GM19238 (cell line): Measurements from ENCODE around the gene HOXB1.
"Not testable (repeated sequence)": the region's sequence is repeated elsewhere in the genome, so short reads cannot be mapped to it uniquely, and the experiment has no call there.

Experiments used
- DNase-seq: peaks from one replicate; pipeline ENCODE4 v3.0.0; 2011; ENCODE audit warnings: low spot score; ENCODE audit not compliant: insufficient read length

Gene HOXB1

DNA sequence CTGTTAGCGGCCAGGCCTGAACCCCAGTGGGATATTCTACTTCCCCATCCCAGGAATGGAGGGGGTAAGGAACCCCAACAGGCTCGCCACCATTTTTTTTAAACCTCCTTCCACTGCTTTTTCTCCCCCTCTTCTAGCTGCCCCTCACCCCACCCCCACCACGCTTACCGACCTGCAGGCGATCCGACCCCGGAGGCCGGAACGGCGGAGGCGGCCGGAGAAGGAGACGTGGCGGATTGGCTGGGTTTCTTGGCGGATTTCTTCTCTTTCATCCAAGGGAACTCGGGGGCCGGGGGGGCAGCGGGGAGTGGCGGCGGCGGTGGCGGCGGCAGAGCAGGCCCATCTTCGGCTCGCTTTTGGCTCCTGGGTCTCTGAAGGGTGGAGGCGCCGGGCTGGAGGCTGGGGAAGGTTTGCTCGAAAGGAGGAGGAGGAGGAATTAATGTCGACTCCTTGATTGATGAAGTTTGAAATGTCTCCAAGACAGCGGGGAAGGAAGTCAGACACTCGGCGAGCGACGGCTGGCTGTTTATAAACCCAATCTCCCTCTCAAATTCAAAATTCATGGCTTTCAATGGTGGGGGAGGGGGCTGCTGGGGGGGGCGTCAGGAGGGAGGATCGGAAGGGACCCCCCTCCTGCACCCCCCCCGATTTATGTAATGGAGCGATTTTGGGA is 13.7 kb upstream of the HOXB1 start:
- DNase-seq: peak; percentile 51

DNA sequence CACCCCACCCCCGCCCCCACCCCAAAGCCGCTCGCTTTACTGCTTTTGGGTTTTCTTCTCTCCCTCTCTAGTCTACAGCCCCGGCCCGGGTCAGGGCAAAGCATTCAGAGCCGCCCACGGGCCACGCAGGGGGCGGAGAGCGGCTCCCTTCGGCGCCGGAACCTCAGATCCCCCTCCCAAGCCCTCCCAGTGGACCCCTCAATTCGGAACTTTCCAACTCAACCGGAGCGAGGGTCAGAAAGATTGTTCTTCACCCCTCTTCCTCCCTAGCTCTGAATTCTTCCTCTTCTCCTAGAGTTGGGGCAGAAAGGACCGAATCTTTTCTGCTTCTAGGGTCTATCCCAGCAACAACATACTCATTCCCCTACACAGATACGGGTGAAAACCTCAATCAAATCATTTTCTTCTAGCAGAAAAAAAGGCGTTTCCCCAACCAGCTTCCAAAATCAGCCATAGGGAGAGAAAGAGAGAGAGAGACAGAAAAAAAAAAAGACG is 13.1 kb upstream of the HOXB1 start:
- DNase-seq: peak; percentile 56

DNA sequence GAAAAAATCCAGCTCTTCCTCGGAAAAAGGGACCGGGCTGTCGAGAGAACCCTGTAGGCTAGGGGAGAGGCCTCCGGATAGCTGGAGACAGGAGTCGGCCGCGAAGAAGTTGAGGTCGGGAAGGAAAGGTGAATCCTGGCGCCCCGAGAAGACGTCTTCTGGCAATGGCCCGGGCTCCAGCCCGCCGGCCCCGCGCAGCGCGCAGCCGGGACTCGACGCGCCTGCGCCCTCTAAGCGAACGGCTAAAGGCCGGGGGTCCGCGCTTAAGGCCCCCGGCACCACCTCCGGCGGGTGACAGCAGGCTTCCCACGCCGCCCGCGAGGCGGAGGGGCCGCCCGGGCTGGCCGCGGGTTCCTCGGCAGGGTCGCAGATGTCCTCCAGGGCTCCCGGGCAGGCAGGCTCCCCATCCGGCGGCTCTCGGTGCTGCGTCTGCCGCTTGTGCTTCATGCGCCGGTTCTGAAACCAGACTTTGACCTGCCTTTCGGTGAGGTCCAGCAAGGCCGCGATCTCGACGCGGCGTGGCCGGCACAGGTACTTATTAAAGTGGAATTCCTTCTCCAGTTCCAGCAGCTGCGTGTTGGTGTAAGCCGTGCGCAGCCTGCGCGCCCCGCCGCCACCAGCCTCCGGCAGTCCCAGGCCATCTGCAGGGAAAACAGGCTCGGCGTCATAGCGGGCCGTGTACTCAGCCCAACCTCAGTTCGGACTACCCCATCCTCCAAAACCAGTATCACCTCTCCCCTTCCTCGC is 12.5 kb upstream of the HOXB1 start:
- DNase-seq: peak; percentile 71

DNA sequence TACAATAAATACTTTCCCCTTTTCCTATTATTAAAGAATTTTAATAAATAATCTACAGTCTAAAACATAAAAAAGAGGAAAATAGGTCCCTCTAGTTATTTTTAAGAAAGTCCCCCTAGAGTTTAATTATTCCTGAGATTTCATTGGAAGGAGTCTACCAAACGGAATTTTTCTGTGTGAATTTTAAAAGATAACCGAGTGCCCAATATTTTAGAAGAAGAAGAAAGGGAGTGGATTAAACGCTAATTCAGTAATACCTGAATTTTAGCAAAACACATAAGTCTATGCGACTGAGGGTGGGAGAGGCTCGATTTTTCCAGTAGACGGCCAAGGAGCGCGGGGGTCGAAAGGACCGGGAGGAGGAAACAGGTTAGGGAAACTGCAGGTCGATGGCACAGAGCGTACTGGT is 11.9 kb upstream of the HOXB1 start:
- DNase-seq: no peak

DNA sequence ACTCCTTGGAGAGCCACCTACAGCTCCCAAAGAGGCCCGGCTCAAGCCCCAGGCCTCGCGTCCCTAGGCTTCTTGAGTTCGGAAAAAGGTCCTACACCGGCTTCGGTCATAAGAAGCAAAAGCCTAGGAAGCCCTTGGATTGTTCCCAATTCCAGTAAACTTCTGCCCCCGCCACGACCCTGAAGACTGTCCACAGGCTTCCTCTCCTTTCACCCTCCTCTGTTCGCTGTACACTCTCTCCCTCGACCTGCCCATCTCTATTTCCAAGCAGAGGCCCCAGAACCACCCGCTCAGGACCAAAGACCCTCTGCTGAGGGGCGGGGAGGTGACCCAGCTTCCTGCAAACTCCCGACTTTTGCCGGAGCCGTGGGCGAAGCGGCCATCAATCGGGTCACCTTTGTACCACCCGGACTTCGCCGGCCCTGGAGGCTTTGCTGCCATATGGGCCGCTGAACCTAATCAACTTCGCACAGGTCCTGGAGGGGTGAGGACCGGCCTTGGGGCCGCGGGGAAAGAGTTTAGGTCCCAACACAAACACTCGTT is 11.4 kb upstream of the HOXB1 start:
- no peak for DNase-seq

DNA sequence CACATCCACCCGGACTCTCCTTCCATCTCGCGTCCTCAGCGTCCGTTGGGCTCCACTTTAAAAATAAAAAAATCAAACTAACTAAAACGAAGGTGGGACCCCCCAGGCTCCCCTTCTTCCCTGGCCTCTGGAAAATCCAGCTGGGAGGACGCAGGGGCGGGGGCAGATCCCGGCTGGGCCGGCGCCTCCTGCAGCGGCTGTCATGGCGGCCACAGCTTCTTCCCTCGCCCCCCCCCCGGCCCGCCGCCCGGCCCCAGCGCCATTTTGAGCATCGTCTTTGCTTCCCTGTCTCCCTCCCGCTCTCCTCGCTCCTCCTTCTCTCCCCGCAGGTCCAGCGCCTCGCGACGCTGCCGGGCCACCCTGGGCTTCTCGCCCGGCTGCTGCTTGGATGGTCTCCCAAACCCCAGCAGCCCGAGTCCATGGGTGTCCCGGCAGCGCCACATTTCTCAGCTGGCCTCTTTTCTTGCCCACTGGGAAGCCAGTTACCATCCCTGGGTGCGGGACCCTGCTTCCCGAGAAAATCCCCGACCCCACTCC is 10.8 kb upstream of the HOXB1 start:
- no peak for DNase-seq

DNA sequence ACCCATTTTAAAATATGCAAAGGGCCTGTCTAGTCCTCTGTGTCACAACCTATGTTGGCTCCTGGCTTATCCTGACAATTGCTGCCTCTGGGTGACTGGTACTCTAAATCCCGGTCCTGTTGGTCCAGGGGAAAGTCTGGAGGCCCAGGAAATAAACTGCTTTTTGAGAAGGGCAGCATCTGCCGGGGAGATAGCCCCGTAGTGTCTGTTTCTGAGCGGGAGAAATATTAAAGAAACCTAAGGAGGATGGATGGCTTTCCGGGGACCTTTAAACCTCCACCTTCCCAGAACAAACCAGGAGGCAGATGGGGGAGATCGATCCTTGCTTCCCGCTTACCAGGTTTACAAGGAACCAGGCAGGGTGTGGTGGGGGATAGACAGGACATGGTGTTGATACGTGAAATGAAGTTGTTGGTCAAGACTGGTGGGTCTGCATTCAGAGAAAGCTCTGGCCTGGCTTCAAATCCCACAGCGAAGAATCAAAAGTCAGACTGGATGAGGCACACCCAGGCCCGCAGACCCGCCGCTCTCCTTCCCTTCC is 10.3 kb upstream of the HOXB1 start:
- no peak for DNase-seq

DNA sequence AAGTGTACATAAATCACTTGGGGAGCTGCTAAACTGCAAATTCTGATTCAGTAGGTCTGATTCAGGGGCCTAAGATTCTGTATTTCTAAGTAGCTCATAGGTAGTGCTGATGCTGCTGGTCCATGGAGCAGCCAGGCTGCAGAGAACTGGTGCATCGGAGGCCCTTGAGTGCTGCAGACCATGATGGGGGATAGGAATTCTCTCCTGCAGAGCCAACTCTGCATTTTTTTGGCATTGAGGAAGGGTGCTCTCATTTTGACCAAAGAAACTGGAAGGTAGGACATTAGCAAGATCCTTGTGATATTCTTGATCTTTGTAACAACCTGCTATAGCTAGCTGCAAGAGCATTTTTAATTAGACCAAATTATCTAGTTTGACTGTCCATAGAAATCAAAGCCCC is 9.4 kb upstream of the HOXB1 start:
- no peak for DNase-seq

DNA sequence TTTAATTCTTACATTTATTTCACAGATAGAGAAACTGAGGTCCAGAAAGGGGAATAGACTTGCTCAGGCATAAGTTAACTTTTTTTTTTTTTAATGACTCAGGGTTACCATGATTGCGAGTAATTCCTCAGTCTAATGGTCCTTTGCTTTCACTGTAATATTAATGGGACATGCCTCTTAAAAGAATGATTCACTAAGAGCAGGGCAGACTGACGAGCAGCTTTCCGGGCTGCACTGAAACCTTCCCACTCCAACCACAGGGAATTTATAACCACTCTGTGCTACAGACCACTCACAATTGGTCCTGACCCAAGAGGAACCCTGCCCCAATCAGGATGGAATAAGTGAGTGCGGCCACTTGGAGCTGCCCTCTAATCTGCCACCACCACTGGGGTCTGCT is 8.4 kb upstream of the HOXB1 start:
- no peak for DNase-seq

DNA sequence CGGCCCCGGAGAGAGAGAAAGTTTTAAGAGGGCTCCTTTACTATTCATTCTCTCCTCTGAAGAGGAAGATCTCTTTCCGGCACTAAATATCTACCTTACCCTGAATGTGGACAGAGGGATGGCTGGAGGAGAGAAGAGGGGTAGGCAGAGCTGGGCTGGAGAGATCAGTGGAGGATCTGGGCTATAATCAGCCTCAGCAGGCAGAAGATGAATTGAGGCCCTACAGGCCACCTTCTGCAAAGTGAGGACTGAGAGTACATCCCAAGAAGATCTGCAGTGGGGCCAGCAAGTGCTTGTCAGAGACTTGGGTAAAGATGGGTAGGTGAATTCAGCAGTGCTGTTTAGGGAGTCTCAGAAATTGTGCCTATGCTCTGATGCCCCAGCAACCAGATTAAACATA is 6.5 kb upstream of the HOXB1 start:
- no peak for DNase-seq

DNA sequence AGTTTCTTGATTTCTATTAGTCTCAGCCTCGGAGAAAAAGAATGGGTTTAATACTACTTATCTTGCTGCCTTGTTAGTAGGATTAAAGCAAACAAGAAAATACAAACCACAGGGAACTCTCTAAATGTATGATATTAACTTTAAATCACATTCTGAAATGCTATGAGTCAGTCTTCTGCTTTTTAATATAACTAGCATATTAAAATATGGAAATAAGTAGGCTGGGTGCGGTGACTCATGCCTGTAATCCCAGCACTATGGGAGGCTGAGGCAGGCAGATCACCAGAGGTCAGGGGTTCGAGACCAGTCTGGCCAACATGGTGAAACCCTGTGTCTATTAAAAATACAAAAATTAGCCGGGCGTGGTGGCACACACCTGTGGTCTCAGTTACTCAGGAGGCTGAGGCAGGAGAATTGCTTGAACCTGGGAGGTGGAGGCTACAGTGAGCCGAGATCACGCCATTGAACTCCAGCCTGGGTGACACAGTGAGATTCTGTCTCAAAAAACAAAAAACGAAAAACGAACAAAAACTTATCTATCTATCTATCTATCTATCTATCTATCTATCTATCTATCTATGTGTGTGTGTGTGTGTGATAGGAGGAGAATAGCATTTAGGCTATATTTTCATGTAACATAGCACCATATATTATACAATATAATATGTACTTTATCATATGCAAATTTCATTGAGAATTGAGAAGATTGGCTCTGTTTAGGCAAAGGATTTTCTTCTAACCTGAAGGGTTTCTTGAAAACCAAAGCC is 5.2 kb upstream of the HOXB1 start:
- DNase-seq: not testable (repeated sequence)

DNA sequence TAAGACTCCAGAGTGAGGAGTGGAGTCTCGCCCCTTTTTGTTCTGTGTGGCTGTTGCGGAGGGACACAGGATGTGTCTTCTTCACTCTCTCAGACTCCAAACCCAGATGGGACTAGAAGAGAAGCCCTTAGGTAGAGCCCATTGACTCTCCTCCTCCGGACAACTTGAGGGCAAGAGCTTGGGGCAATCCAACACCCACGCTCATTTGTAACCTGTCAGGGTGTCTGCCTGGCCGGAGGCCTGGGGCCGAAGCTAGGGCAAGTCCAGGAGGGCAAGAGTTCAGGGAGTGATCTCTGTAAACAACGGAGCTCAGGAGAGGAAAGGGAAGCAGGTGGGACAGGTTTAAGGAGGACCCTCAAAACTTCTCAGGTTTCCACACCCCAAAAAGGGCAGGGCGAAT is 1.4 kb upstream of the HOXB1 start:
- no peak for DNase-seq

DNA sequence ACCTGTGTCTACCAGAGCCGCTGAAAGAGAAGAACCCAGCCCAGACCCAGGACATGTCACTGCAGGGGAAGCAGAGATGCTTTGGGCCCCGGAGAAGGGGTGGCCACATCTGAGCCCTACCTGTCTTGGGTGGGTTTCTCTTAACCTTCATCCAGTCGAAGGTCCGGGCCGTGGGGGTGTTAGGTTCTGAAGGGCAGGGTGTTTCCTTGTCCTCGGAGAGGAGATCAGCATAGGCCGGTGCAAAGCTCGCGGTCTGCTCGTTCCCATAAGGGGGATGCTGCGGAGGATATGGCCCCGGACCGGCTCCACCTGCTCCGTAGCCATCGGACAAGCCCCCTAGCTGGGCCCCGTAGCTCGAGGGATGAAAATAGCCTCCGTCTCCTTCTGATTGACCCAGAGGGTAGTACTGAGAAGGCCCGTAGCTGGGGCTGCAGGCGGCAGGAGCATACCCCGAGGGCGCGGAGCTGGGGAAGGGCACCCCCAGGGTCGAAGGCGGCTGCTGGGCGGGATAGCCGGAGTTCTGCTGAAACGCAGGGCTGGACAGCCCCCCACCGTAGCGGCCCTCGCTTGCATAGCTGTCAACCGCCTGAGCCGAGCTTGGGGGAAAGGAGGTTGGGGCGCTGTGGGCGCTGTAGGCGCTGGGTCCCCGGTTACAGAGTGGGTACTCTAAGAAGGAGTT is 464 bp downstream of the HOXB1 start:
- no peak for DNase-seq

DNA sequence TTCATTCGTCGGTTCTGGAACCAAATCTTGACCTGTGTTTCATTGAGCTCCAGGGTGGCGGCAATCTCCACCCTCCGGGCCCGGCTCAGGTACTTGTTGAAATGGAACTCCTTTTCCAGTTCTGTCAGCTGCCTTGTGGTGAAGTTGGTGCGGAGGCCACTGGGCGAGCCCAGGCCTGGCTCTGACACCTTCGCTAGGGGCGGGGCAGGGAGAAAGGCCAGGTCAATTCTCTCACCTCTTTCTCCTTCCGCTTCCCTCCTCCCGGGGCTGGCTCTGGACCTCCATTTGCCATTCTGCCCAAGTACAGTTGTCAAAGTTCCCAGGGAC is 1.2 kb downstream of the HOXB1 start:
- no peak for DNase-seq

DNA sequence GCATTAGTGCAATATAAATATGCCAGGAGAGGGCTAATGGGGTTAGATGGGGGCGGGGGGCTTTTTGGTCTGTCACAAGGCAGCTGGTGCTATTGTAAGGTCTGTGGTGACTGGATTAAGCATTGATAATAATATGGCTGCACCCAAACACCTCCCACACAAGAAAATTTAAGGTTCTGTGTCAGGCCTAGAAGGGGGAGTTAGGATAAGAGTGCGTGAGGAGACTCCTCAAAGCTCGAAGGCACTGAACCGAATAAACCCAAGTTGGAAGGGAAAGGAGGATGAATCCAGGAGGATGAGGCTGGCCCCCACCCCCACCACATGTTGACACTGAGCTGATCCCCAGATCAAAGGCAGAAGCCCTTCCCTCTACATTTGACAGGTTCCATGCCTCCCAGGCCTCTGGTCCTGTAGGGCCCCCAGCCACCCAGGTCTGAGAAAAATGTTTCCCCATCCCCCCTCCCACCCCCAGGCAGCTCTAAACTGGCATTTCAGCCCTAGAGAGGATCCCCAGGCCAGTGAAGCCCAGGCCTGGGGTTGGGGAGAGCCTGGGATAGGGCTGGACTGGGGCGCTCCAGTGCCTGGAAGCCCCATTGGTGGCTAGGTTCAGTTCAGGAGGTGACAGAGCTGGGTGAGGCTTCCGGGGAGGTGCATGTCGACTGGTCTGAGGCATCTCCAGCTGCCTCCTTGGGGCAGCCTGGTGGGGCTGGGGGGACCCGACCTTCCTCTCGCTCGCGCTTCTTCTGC is 1.7 kb downstream of the HOXB1 start:
- DNase-seq: no peak

DNA sequence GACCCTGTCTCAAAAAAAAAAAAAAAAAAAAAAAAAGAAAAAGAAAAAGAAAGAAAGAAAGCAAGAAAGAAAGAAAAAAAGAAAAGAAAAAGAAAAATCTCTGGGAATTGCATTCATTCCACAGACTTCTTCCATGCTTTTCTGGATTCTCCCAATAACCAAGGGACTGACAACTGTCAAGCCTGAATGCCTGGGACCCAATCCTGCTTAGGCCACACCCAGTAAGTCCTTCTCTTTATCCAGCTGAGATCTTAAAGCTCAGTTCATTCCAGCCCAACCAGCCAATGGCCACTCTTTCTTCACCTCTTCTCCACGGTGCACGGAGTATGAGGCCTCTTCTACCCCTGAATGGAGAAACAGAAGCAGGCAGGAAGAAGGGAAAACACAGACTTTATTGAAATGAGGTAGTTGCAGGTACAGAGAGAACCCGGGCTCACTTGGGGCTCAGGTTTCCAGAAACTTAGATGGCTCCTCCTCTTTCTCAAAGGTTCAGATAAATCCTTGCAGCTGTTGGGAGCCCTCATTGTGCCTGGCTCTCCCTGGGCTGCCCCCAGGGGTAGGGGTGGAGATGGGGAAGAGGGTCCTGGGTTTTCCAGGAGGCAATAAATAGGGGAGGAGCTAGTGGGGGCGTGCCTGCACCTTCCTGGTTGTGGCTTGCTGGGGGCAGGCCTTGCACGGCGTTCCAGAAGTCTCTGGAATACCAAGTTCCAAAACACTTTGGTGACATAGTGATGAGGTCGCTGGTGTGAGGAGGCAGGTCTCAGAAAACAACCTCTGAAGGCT is 2.5 kb downstream of the HOXB1 start:
- no peak for DNase-seq

DNA sequence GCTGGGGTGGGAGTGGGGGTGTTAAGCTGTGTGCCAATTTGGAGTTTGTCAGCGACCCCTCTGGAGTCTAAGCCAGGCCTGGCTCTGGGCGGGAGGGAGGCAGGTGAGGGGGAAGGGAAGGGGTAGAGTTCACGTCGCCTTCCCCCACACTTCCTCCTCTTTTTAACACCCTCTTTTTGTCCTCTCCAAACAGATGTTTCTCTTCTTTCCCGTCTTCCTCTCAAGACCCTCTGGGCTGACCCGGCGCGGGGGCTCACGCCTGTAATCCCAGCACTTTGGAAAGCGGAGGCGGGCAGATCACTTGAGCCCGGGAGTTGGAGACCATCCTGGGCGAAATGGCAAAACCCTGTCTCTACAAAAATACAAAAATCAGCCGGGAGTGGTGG is 3.3 kb downstream of the HOXB1 start:
- no peak for DNase-seq

DNA sequence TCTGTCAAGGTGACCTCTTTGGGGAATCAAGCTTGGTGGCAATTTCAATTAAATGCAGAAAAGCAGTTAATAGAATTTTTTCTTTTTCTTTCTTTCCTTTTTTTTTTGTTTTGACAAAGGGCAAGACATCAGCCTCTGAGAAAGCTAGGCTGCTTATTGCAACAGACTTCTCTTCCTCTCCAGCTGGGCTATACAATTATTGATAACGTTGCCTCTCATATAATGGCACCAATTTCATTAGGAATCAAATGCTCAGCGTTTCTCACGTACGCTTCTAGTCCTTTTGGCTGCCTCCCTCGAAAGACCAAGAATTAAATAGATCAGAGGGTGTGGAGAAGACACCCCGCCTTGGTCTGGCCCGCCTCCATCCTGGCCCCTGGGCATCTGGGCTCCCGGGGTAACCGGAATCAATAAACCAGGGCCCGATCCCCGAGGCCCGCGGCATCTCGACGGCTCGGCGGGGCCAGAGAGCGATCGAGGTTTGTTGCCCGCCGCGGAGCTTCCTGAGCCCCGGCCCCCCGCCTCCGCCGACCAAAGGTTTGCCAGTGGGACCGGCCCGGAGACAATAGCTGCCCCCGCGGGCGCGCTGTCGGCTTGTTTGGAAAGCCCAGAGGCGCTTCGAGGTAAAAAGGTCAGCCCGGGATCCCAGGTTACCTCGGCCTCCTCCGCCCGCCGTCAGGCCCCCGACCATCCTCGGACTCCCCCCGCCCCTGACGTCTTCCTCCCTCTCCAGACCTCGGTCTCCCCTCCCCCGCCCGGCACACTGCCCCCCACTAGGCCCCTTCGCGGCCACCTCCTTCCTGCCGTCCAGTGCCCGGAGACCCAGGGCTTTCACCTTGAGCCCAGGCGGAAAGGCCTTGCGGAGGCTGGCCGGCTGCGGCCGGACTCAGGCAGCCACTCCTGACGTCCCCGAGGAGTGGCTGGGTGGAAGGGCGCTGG is 3.9 kb downstream of the HOXB1 start:
- no peak for DNase-seq
